Type B pancreatic cell (in vitro differentiated cells): ENCODE measurements around the gene CFAP47. TPM values are rescaled to one million over a fixed set of nuclear protein-coding genes. Genes with fewer than 3 reads are reported as not detected.

Experiments
- total RNA-seq: library from RNA; stranded (reverse); gene quantifications from 2 replicates; pipeline ENCODE4 v1.2.1, GENCODE V29; 2021; ENCODE audit warnings: low replicate concordance

Gene CFAP47
- total RNA-seq, 1 donor from 2014 or later, result 3.0 TPM

Other genes with a start within 250 kb of the CFAP47 start
- gene MAGEB16, start 121.4 kb upstream of the CFAP47 start, total RNA-seq, result not detected in 2 replicates